Adrenal gland (tissue), 12 donors: ENCODE measurements around the gene GTSF1L. TPM values are rescaled to one million over a fixed set of nuclear protein-coding genes. Genes with fewer than 3 reads are reported as not detected.
A peak's percentile ranks its signal among the peaks of the same experiment; 100 is the strongest.

ENCODE experiments used
- DNase-seq, 7 donors: peaks; one replicate each; pipeline ENCODE4 v3.0.0-alpha.2; 2019 to 2020
- H3K27ac ChIP-seq, 5 donors: fragments of 200-600 bp; sonication (generic) in 4 of 5; 1 replicate in 3 of 5; 2 replicates in 2 of 5; pipeline versions ENCODE4 v1.5.1 to v1.8.0; 2016 to 2020; ENCODE audit warnings: mild to moderate bottlenecking in 1 of 5
- H3K27me3 ChIP-seq: fragments of 200-600 bp; 2 replicates; pipeline ENCODE4 v1.8.0; 2021
- H3K36me3 ChIP-seq, 2 donors: fragments of 200-600 bp; replicated peaks in 1 of 2; 1 replicate in 1 of 2; 2 replicates in 1 of 2; pipeline versions ENCODE4 v1.5.1 to v1.8.0; 2018 to 2022
- H3K4me1 ChIP-seq, 2 donors: fragments of 200-600 bp; replicated peaks in 1 of 2; 1 replicate in 1 of 2; 2 replicates in 1 of 2; pipeline versions ENCODE4 v1.5.1 to v1.8.0; 2018 to 2021
- H3K4me3 ChIP-seq, 4 donors: fragments of 200-600 bp; sonication (generic) in 3 of 4; one replicate each; pipeline ENCODE4 v1.5.1; 2016 to 2018
- H3K9me3 ChIP-seq, 3 donors: fragments of 200-600 bp; sonication (generic) in 1 of 3; replicated peaks in 1 of 3; 1 replicate in 2 of 3; 2 replicates in 1 of 3; pipeline versions ENCODE4 v1.5.1 to v1.8.0; 2016 to 2021
- POLR2A ChIP-seq, 2 donors: fragments of 450-650 bp; IDR thresholded peaks; one replicate each; pipeline ENCODE4 v1.6.1; 2017; ENCODE audit warnings: antibody characterized with exemption in 2 of 2, mild to moderate bottlenecking in 2 of 2, moderate library complexity in 1 of 2
- WGBS, 4 donors: extraction: QIAGEN DNeasy Blood & Tissue Kit in 2 of 4; methylation state at CpG; one replicate each; pipeline versions ENCODE4 v1.1.5 to v1.1.7; 2013 to 2017; 5-methylcytosine and 5-hydroxymethylcytosine counted together
- intact Hi-C, 2 donors: fragments of 100-400 bp; cut with DNase I; formaldehyde crosslinking; loops; one replicate each; pipeline versions ENCODE4 v1.14.1 to v1.15.0; 2022 to 2023
- polyA plus RNA-seq, 3 donors: library from polyadenylated mRNA; stranded (reverse); fragments of 200-250 nt in 2 of 3; fragments of 350-450 nt in 1 of 3; fragmentation: Illumina TruSeq in 1 of 3; extraction: RNeasy Lipid Tissue Mini Kit (QIAGEN cat#74804) in 1 of 3; gene quantifications; one replicate each; pipeline ENCODE4 v1.2.3, GENCODE V29; 2013 to 2014
- total RNA-seq, 9 donors: library from RNA; depleted of rRNA in 4 of 9; stranded (reverse); fragments of >200 nt in 4 of 9; fragments of 120-200 nt in 1 of 9; fragmentation: NEBNext Ultra II Directional in 1 of 9; extraction: Animal tissue kit (Norgen Biotek cat#: 25700) in 1 of 9; gene quantifications; one replicate each; pipeline versions ENCODE4 v1.1.0 to v1.2.4, GENCODE V29; 2013 to 2023
- TF ChIP-seq, protein P1 (sequence below), 6 experiments: fragments of 450-650 bp in 4 of 6; fragments of 200-600 bp in 2 of 6; sonication (generic) in 1 of 6; IDR thresholded peaks; 1 replicate in 5 of 6; 2 replicates in 1 of 6; pipeline versions ENCODE4 v1.5.1 to v1.8.0; 2016 to 2021; ENCODE audit warnings: antibody characterized with exemption in 6 of 6, mild to moderate bottlenecking in 2 of 6, moderate library complexity in 1 of 6
- donor health status: healthy with polysubstance abuse.
- donor health status: Bipolar disorder and iron deficiency.
- donor health status: DM: yes; HTN: yes; CAD: no.
- donor health status: DM: no; HTN: no; CAD: no.
- donor health status: DM: no; HTN: no; CAD: no.
- donor health status: DM: yes; HTN: yes; CAD: no.

GTSF1L gene
- total and polyA plus RNA-seq, 12 donors = not detected

DNA sequence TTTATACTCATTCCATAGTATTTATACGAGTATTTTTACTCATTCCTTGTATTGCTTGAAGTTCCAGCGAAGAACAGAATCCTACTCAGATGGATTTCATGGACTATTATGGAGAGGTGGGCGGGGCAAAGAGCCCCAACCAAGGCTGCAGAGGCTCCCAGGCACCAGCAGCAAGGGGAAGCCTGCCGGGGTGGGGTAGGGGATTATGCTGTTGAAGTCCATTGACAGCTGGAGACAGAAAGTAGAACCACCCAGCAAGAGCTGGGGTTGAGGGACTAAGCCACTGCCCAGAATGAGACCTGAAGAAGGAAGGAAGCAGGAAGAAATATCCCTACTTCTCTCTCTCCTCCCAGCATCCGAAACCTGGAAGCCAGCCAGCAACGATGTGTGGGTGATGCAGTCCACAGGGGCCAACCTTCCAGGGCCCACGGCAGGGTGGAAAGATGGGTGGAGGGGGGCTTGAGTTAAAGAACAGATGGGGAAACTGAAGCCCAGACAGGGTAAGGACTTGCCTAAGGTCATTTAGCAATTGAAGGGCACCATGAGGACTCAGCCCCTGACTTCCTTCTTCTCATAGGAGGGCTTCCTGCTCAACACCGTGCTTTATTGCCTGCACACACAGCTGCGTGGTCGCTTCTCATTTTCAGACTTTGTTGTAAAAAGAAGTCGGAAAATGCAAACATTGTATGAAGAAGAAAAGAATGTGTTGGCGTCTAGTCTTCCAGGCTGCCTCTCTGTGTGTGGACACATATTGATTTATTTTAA, 18.3 kb upstream of the GTSF1L start:
- TF ChIP-seq POLR2A (IDR thresholded peaks at IDR 0.05) = no peak
- TF ChIP-seq, protein P1, sequence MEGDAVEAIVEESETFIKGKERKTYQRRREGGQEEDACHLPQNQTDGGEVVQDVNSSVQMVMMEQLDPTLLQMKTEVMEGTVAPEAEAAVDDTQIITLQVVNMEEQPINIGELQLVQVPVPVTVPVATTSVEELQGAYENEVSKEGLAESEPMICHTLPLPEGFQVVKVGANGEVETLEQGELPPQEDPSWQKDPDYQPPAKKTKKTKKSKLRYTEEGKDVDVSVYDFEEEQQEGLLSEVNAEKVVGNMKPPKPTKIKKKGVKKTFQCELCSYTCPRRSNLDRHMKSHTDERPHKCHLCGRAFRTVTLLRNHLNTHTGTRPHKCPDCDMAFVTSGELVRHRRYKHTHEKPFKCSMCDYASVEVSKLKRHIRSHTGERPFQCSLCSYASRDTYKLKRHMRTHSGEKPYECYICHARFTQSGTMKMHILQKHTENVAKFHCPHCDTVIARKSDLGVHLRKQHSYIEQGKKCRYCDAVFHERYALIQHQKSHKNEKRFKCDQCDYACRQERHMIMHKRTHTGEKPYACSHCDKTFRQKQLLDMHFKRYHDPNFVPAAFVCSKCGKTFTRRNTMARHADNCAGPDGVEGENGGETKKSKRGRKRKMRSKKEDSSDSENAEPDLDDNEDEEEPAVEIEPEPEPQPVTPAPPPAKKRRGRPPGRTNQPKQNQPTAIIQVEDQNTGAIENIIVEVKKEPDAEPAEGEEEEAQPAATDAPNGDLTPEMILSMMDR (IDR thresholded peaks at IDR 0.05) = no peak
- peak in 1 of 7 donors; percentile 23 for DNase-seq
- no peaks in the 10 kb centered on the region for H3K36me3 ChIP-seq
- H3K9me3 ChIP-seq = no peaks in the 10 kb centered on the region
- no peak overlapping the region for H3K4me3 ChIP-seq
- intact Hi-C loops = loop anchor here in 1 of 2 donors (5.0 kb wide), 1 partner anchor 332 kb away; no protein-coding TSS in a partner anchor
- WGBS, 4 donors = 51 to 56% (median 54%) methylated on average over 12 of the region's 12 CpGs
- no peak overlapping the region for H3K27ac ChIP-seq
- H3K4me1 ChIP-seq = no peaks in the 10 kb centered on the region
- H3K27me3 ChIP-seq = peaks cover 14% of the 10 kb centered on the region

GRCh38 chr20:43744151-43744611, 17.4 kb upstream of the GTSF1L start:
- peaks cover 14% of the 10 kb centered on the region for H3K27me3 ChIP-seq
- no peak overlapping the region for H3K4me3 ChIP-seq
- intact Hi-C loops = no loop called here
- no peaks in the 10 kb centered on the region for H3K9me3 ChIP-seq
- 65 to 82% (median 70%) methylated on average over 2 to 9 of the region's 9 CpGs for WGBS, 4 donors
- no peak overlapping the region for H3K27ac ChIP-seq
- DNase-seq = no peak
- H3K4me1 ChIP-seq = no peaks in the 10 kb centered on the region
- TF ChIP-seq, protein P1 (IDR thresholded peaks at IDR 0.05) = no peak
- no peak for TF ChIP-seq POLR2A (IDR thresholded peaks at IDR 0.05)
- no peaks in the 10 kb centered on the region for H3K36me3 ChIP-seq

DNA sequence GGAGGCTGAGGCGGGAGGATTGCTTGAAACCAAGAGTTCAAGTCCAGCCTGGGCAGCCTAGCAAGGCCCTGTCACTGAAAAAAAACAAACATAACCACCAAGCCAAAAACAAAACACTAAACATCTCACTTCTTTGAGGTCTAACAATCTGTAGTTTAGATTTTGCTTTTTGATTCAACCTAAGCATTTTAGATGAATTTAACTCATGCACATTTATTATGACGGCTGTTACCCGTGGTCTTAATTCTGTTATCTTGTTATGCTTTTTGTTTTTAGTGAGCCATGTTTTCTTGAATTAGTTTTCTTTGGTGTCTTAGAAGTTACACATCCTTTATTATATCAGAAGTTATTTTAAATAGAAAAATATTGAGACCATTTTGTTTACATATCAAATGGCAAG, 13.8 kb upstream of the GTSF1L start:
- no peak for DNase-seq
- no peaks in the 10 kb centered on the region for H3K4me1 ChIP-seq
- no peak overlapping the region for H3K4me3 ChIP-seq
- no peak overlapping the region for H3K27ac ChIP-seq
- WGBS, 4 donors = 78 to 89% (median 82%) methylated on average over 3 of the region's 3 CpGs
- peaks cover 6% of the 10 kb centered on the region for H3K27me3 ChIP-seq
- no peak for TF ChIP-seq POLR2A (IDR thresholded peaks at IDR 0.05)
- TF ChIP-seq, protein P1 (IDR thresholded peaks at IDR 0.05) = no peak
- no peaks in the 10 kb centered on the region for H3K9me3 ChIP-seq
- intact Hi-C loops = no loop called here
- no peaks in the 10 kb centered on the region for H3K36me3 ChIP-seq

GRCh38 chr20:43739148-43739749, 12.4 kb upstream of the GTSF1L start:
- TF ChIP-seq POLR2A (IDR thresholded peaks at IDR 0.05) = no peak
- no peak for DNase-seq
- no peaks in the 10 kb centered on the region for H3K9me3 ChIP-seq
- H3K4me3 ChIP-seq = no peak overlapping the region
- H3K27me3 ChIP-seq = peaks cover 6% of the 10 kb centered on the region
- H3K36me3 ChIP-seq = no peaks in the 10 kb centered on the region
- no peak overlapping the region for H3K27ac ChIP-seq
- no peaks in the 10 kb centered on the region for H3K4me1 ChIP-seq
- intact Hi-C loops = no loop called here
- WGBS, 4 donors = 86 to 90% (median 88%) methylated on average over 5 to 9 of the region's 9 CpGs
